HS-5 (cell line): Measurements from ENCODE around the gene CYP24A1.
"Not testable (repeated sequence)": the region's sequence is repeated elsewhere in the genome, so short reads cannot be mapped to it uniquely, and the experiment has no call there.

Source experiments
- DNase-seq: peaks from one replicate; pipeline ENCODE4 v3.0.0-alpha.2; 2012; ENCODE audit warnings: low read depth

The CYP24A1 gene

GRCh38 chr20:54133434-54134427 lies 40.1 kb downstream of the CYP24A1 start:
- no peak for DNase-seq

DNA sequence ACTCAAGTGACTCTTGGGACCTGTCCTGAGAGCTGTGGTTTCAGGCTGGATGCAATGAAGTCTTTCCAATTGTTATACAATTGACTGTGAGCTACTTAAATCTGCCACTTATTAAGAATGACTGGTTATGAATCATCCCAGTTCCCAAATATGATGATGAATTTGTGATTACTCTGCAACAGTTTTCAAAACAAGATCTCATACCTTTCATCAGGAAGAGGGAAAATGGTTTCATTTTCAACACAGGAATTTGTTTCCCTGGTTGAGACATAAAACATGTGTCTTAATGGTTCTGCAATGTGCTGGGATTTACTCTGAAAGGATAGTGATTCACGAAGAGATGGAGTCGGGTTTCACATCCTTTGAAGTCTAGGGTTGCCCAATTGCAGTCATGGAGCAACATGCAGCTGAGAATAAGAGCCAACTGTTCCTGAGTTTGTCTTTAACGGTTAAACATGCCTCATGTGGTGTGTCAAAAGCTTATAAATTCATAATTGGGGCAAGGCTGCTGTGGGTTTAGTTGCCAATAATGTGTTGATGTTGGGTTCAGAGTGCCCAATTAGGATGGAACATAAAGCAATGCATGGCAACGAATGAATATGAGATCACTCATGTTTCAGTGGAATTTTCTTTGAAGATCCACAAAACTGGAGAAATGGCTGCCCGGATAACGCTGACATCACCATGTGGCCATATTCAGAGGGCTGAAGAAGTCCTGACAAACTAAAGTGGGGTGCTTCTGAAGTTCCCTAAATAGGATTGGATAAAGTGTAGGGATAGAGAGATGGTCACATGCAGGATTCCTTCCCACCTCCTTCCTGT lies 41.0 kb downstream of the CYP24A1 start:
- DNase-seq = peak; percentile 100

DNA sequence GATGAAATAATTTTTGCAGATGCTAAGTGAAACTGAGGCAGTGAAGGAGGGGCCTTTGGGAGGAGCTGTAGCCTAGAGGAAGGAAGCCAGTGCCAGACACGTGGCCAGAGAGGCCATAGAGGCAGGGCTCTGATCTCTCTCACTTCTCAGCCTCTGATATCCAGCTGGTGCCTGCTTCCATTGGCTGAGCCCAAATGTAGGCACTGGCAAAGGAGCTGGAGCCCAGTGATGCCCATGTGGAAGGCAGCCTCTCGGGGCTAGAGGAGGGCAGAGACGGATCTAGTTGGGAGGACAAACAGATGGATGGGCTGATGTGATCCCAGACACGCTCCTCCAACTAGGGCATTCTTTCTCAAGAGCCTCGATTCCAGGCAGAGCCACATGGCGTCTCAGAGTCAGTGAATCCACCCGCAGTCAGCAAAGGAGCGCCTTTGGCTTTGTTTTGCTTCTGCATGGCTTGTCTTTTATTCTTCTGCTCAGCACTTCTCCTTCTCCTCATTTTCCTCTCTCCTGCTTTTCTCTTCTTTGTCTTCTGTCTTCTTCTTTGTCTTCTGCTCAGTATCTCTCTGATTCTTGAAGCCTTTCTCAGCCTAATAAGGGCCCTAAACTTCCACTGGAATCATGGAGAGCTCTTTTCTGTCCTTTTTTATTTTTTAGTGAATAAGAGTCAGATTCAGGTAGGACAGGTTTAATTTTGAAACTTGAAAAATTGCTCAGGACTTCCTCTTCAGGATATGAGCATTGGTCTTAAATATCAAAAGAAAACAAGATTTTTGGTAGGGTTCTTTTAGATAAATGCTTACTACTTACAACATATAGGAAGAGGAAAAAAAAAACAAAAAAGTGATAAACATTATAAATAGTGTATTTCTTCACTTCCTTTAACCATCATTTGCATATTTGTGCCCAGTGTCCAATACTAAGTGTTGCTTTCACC lies 41.8 kb downstream of the CYP24A1 start:
- DNase-seq = no peak

DNA sequence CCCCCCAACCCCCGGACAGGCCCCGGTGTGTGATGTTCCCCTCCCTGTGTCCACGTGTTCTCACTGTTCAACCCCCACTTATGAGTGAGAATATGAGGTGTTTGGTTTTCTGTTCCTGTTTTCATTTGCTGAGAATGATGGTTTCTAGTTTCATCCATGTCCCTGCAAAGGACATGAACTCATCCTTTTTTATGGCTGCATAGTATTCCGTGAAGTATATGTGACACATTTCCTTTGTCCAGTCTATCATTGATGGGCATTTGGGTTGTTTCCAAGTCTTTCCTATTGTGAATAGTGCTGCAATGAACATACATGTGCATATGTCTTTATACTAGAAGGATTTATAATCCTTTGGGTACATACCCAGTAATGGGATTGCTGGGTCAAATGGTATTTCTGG lies 42.7 kb downstream of the CYP24A1 start:
- DNase-seq = not testable (repeated sequence)

- DNase-seq = no peak
Measured at GRCh38 chr20:54129350-54129749, 44.4 kb downstream of the CYP24A1 start.

DNA sequence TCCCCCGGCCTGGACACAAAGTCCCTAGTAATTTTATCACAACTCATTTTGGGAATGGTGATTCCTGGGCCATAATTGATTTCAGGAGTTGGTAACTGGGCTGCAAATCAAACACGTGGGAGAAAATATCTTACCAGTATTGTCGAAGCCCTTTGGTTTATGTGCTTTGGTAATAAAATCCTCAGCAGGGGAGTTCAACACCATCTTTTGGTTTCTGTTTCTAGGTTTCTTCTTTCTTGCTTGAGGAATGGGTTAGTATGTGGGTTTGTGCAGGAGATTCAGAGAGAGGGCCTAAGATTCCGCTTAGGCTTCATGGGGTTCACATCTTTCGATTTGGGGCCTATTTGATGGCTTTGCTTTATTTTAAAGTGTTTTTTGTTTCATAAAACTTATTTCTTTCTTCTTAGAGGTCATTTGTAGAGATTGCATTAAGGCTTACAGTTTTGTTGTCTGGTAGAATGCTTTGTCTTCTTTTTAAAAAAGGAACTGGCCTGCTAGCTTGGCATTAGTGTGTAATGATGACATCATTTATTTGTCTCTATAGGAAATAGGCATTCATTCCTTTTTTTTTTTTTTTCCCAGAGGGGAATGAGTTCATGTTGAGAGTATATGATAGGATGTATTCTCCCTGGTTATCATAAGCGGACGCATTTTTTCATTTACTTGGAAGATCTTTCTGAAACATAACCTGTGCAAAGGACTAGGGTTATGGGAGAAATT lies 45.8 kb downstream of the CYP24A1 start:
- no peak for DNase-seq

DNA sequence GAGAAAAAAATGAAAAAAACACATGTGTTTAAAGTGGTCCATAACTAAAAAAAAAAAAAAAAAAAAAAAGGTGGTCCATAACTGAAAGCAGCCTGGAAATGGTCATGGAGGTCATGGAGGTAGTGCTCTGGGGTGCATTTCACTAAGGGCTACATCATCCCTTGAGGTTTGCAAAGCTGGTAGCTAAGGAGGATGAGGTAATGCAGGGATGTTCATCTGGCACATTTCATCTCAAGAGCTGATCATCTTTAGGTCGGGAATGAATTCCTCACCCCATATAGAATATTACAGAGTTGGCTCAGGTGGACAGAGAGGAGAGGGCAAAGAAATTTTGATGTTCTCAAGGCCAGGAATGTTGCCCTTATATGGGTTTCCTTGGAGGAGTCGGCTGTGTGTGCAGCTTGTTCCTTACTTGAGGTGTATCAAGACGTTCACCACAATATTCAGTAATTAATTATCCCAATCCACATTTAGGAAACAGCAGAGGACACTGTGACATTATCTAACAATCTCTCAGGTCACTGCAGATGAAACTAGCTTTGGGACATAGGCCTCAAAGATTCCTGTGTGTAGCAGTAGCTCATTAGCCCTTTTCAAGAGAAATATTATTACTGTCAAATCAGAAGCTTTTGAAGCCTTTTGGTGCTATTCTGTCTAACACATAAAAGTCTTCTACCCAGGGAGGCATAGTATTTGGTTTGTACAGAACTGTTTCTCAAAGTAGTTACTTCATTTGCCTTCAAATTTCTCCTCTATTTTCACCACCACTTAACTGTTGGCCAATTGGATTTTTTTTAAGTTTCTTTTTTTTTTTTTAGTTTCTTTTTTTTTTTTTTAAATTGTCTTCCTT lies 46.8 kb downstream of the CYP24A1 start:
- no peak for DNase-seq

DNA sequence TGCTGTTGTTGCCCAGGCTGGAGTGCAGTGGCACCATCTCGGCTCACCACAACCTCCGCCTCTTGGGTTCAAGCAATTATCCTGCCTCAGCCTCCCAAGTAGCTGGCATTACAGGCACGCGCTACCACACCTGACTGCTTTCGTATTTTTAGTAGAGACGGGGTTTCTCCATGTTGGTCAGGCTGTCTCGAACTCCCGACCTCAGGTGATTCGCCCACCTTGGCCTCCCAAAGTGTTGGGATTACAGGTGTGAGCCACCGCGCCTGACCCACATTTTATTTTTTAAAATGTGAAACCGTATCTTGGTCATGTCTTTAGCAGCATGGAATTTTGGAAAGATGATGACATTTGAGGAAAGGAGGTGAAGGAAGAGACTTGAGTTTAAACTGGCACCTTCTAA lies 47.5 kb downstream of the CYP24A1 start:
- not testable (repeated sequence) for DNase-seq

DNA sequence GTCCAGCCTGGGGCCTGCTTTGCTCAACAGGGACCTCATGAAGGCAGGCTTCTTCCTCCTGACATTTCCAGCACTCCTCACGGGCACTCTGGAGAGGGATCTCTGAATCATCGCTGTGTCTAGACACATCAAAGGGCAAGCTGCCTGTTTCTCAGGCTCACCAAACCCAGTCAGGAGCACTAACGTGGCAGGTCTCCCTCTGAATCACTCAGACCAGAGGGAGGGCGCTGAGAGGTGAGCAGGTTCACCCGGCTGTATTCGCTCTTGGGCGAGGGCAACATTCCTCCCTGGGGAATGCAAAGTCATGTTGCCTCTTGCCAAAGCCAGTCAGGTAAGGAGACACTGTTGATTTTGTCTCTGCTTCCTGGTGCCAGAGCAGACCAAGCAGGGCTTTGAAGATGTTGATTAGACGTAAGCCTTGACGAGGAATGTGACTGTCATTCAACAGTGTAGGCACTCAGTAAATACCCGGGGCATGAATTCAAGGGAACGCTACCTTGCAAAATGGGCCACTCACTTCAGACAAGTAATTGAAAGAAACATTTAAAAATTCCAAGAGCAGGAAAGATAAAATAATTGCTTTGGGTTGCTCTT lies 50.1 kb downstream of the CYP24A1 start:
- peak; percentile 100 for DNase-seq

DNA sequence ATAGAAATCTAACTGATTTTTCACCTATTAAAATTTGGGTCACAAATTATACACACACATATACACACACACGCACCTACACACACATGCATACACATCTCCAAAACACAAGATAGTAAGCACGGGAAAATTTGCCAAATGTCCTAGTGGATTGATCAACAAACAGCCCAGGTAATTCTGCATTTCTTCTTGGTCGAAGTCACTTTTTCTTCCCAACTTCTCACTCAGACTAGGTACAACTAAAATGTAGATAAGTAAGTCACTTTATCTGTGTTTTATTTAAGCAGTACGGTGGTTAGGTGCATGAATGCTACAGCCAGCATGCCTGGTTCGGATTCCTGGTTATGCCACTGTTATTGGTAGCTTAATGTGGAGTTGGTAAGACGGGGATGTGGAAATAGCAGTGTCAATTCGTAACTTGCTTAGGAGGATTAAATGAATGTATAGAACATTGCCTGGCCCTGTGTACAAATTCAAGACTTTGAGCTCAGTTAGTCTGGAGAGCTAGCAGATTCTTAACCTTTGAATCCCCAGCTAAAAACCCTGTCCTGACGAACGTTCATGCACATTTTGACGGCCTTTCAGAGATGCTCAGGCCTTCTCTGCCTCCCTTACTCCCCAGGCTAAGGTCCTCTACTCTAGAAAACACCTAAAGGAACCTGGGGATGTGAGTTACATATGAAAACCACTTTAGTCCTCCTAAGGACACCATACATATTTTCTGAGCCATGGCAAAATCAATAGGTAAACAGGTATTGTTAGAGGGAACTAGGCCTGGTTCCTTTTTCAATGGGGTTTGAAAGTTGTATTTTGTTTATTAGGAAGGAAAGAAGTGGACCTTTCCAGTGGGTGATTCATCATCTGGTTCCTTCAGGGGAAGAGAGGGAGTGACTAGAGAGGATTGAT lies 50.9 kb downstream of the CYP24A1 start:
- DNase-seq = no peak

- peak; percentile 98 for DNase-seq
Measured at GRCh38 chr20:54122189-54122588, 51.6 kb downstream of the CYP24A1 start.

DNA sequence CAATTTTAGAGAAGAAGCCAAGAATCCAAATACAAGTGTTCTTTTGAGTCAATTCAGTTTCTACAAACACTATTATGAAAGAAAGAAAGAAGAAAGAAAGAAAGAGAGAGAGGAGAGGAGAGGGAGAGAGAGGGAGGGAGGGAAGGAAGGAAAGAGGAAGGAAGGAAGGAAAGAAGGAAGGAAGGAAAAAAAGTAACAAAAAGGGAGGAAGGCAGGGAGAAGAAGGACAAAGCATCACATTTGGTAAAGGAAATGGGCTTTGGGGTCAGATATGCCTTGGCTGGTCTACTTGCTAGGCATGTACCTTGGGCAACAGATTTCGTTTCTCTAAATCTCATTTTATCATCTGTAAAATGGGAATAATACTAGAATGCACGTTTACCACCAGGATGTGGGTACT lies 54.0 kb downstream of the CYP24A1 start:
- no peak for DNase-seq

GRCh38 chr20:54118220-54119001 lies 55.4 kb downstream of the CYP24A1 start:
- DNase-seq = no peak

GRCh38 chr20:54116550-54117235 lies 57.1 kb downstream of the CYP24A1 start:
- no peak for DNase-seq

GRCh38 chr20:54115172-54115854 lies 58.5 kb downstream of the CYP24A1 start:
- no peak for DNase-seq

DNA sequence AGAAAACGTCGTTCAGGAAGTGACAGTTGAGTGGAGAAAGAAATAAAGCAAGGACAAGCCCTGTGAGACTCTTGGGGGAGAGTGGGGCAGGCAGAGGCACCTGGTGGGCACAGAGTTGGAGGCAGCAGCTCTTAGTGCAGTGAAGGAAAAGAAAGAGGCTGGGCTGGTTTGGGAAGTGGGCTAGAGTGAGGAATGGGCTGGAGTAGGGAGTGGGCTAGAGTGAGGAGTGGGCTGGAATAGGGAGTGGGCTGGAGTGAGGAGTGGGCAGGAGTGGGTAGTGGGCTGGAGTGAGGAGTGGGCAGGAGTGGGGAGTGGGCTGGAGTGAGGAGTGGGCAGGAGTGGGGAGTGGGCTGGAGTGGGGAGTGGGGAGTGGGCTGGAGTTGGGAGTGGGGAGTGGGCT lies 59.7 kb downstream of the CYP24A1 start:
- no peak for DNase-seq

DNA sequence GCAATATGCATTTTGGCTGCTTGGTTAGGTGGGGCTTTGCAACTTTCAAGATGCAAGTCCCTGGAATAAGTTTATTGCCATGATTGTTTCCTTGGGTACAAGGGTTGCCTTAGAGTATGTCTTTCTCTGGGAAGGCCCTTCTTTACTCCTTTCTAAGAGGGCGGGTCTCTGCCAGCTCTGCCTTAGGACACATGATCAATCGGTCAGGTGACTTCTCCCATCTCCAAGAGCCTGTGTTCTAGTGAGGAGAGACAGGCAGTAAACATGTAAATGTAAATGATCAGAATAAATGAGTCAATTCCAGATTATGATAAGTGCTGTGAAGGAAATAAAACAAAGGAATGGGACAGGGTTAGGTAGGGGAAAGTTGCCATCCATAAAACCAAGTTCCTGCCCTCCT lies 60.2 kb downstream of the CYP24A1 start:
- no peak for DNase-seq
